Cardiac muscle cell (in vitro differentiated cells and primary cell): Measurements from ENCODE around the gene RASD1. TPM values are rescaled to one million over a fixed set of nuclear protein-coding genes. Genes with fewer than 3 reads are reported as not detected.

ENCODE experiments used
- DNase-seq, 2 donors: peaks; one replicate each; pipeline versions ENCODE4 v3.0.0 to v3.0.0-alpha.2; 2010 to 2017; ENCODE audit warnings: low read depth in 1 of 2, low spot score in 1 of 2
- H3K27ac ChIP-seq: fragments of 200-600 bp; sonication (generic); 2 replicates; pipeline ENCODE4 v1.5.1; 2016
- H3K27me3 ChIP-seq: fragments of 200-600 bp; sonication (generic); 2 replicates; pipeline ENCODE4 v1.6.0; 2016; ENCODE audit warnings: control low read depth
- H3K36me3 ChIP-seq: fragments of 200-600 bp; sonication (generic); 2 replicates; pipeline ENCODE4 v1.5.1; 2016; ENCODE audit warnings: control low read depth
- H3K4me1 ChIP-seq: fragments of 200-600 bp; sonication (generic); 2 replicates; pipeline ENCODE4 v1.8.1; 2017; ENCODE audit warnings: low read depth, mild to moderate bottlenecking, mixed run types
- H3K4me3 ChIP-seq: fragments of 200-600 bp; sonication (generic); 2 replicates; pipeline ENCODE4 v1.5.1; 2016; ENCODE audit warnings: mild to moderate bottlenecking
- H3K9me3 ChIP-seq: fragments of 200-600 bp; sonication (generic); 2 replicates; pipeline ENCODE4 v1.5.1; 2017; ENCODE audit warnings: low read depth, mild to moderate bottlenecking, control low read depth
- CTCF ChIP-seq: IDR thresholded peaks from 2 replicates; pipeline ENCODE4 v1.5.1; 2012; ENCODE audit warnings: low read depth, mild to moderate bottlenecking, low read length
- polyA plus RNA-seq: library from polyadenylated mRNA; unstranded; fragments of >200 nt; fragmentation: Nextera tagmentation; extraction: Ambion mirVana; gene quantifications from 2 replicates; pipeline ENCODE4 v1.2.1, GENCODE V29; 2016
- total RNA-seq: library from RNA; depleted of rRNA; stranded (reverse); fragments of >200 nt; gene quantifications from 2 replicates; pipeline ENCODE4 v1.2.3, GENCODE V29; 2016

The RASD1 gene
- total and polyA plus RNA-seq, 2 experiments from 2014 or later = 24.3 to 28.4 TPM

- DNase-seq = peak in 1 of 2 donors; percentile 35
- Histone ChIP-seq H3K27me3 (peaks cover 16% of the 10 kb centered on the region), H3K9me3 (no peaks in the 10 kb centered on the region), H3K36me3 (no peaks in the 10 kb centered on the region), H3K4me3 (peak overlapping the region; percentile 53), H3K4me1 (peaks cover 6% of the 10 kb centered on the region), H3K27ac (no peak overlapping the region)
- TF ChIP-seq CTCF = no peak
These were observed 1.7 kb downstream of the RASD1 start for GRCh38 chr17:17494499-17494869.

GRCh38 chr17:17493986-17494466, 2.2 kb downstream of the RASD1 start:
- no peak for DNase-seq
- Histone ChIP-seq H3K27me3 (peaks cover 16% of the 10 kb centered on the region), H3K36me3 (no peaks in the 10 kb centered on the region), H3K4me1 (peaks cover 6% of the 10 kb centered on the region), H3K4me3 (no peak overlapping the region), H3K9me3 (no peaks in the 10 kb centered on the region), H3K27ac (no peak overlapping the region)
- no peak for TF ChIP-seq CTCF

- Histone ChIP-seq H3K4me3 (no peak overlapping the region), H3K4me1 (peaks cover 6% of the 10 kb centered on the region), H3K27ac (no peak overlapping the region), H3K36me3 (no peaks in the 10 kb centered on the region), H3K27me3 (peaks cover 16% of the 10 kb centered on the region), H3K9me3 (no peaks in the 10 kb centered on the region)
- TF ChIP-seq CTCF = no peak
- DNase-seq = no peak
These were observed 2.8 kb downstream of the RASD1 start for GRCh38 chr17:17493249-17493985.

GRCh38 chr17:17492571-17492970, 3.6 kb downstream of the RASD1 start:
- peaks cover 8% of the 10 kb centered on the region for H3K36me3 ChIP-seq
- H3K9me3 ChIP-seq = no peaks in the 10 kb centered on the region
- no peak for DNase-seq
- no peak for TF ChIP-seq CTCF
- no peak overlapping the region for H3K4me3 ChIP-seq
- H3K27ac ChIP-seq = no peak overlapping the region
- H3K27me3 ChIP-seq = peaks cover 16% of the 10 kb centered on the region
- H3K4me1 ChIP-seq = peaks cover 6% of the 10 kb centered on the region

GRCh38 chr17:17492085-17492484, 4.1 kb downstream of the RASD1 start:
- Histone ChIP-seq H3K9me3 (no peaks in the 10 kb centered on the region), H3K27ac (no peak overlapping the region), H3K4me3 (no peak overlapping the region), H3K27me3 (peaks cover 16% of the 10 kb centered on the region), H3K36me3 (peaks cover 10% of the 10 kb centered on the region), H3K4me1 (peaks cover 6% of the 10 kb centered on the region)
- DNase-seq = no peak
- no peak for TF ChIP-seq CTCF
